Limb (tissue), 2 donors: Measurements from ENCODE around the gene NFKB1.
A peak's percentile ranks its signal among the peaks of the same experiment; 100 is the strongest.
"Not testable (repeated sequence)": the region's sequence is repeated elsewhere in the genome, so short reads cannot be mapped to it uniquely, and the experiment has no call there.

Source experiments
- DNase-seq, 2 donors: peaks; one replicate each; pipeline ENCODE4 v3.0.0-alpha.2; 2016; ENCODE audit errors: extremely low spot score in 2 of 2

The NFKB1 gene, protein sequence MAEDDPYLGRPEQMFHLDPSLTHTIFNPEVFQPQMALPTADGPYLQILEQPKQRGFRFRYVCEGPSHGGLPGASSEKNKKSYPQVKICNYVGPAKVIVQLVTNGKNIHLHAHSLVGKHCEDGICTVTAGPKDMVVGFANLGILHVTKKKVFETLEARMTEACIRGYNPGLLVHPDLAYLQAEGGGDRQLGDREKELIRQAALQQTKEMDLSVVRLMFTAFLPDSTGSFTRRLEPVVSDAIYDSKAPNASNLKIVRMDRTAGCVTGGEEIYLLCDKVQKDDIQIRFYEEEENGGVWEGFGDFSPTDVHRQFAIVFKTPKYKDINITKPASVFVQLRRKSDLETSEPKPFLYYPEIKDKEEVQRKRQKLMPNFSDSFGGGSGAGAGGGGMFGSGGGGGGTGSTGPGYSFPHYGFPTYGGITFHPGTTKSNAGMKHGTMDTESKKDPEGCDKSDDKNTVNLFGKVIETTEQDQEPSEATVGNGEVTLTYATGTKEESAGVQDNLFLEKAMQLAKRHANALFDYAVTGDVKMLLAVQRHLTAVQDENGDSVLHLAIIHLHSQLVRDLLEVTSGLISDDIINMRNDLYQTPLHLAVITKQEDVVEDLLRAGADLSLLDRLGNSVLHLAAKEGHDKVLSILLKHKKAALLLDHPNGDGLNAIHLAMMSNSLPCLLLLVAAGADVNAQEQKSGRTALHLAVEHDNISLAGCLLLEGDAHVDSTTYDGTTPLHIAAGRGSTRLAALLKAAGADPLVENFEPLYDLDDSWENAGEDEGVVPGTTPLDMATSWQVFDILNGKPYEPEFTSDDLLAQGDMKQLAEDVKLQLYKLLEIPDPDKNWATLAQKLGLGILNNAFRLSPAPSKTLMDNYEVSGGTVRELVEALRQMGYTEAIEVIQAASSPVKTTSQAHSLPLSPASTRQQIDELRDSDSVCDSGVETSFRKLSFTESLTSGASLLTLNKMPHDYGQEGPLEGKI

DNA sequence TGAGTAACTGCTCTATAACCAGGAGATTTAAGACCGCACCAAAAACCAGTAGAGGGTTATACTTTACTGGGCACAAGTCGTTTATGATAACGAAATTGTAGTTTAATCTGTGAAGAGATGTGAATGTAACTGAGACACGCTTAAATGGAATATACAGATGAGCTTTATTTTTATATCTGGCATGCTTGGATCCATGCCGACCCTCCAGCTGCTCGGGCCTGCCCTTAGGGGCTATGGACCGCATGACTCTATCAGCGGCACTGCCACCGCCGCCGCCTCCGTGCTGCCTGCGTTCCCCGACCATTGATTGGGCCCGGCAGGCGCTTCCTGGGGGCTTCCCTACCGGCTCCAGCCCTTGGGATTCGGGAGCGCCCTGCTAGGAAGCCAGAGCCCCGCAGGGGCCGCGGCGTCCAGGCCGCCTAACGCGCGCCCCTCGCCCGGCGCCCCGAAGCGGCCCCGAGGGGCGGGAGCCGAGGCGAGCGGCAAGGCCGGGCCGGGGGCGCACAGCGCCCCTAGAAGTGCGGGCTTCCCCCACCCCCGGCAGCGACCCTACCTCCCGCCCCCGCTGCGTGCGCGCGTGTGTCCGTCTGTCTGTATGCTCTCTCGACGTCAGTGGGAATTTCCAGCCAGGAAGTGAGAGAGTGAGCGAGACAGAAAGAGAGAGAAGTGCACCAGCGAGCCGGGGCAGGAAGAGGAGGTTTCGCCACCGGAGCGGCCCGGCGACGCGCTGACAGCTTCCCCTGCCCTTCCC, at the start of gene NFKB1:
Gene NFKB1, plus strand, starts transcription at position 664 of the 751 bp plus-strand sequence. CDS start 24,160 bp downstream, outside the sequence.
- peak; percentile 71 to 73 for DNase-seq

DNA sequence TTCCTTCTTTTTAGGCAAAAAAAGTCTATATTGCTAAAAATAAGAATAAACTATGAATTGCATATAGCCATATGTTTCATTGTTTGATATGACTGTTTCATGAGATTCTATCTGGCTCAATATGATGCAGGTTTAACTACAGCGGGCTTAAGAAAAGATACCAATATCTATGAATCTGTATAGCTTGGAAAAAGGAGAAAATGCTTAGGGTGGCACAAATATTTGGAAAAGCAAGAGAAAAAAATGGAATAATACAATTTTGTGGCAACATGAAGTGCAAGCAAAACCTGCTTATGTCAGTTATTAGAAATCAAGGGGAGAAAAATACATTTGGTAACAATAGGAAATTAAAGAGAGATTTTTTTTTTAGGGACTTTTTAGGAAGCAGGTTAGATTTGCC, 48.3 kb upstream of the NFKB1 start:
- no peak for DNase-seq

DNA sequence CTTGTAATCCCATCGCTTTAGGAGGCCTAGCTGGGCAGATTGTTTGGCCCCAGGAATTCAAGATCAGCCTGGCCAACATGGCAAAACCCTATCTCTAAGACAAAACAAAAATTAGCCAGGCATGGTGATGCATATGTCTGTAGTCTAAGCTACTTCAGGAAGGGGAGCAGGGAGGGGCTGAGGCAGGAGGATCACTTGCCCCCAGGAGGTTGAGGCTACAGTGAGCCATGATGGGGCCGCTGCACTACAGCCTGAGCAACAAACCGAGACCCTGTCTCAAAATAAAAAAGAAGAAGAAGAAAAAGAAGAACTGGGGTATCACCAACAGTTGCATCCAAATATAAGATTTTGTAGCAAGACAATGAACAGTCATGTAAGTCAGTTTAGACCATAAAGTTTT, 47.3 kb upstream of the NFKB1 start:
- DNase-seq = no peak

DNA sequence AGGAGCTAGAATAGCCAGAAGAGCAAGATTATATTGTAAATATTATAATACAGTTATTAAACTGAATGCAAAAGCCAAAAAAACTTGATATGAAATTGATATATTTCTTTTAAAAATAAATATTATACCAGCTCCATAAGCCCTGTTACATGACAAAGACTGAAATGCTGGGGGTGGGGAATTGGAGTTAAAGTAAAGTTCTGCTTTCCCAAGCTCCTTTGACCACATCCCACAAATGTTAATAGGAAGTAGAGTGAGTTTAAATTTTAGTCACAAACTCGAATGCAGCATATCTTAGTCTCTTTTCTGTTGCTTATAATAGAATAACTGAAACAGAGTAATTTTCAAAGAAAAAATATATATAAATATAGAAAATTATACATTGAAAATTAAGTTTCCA, 46.9 kb upstream of the NFKB1 start:
- DNase-seq = no peak

DNA sequence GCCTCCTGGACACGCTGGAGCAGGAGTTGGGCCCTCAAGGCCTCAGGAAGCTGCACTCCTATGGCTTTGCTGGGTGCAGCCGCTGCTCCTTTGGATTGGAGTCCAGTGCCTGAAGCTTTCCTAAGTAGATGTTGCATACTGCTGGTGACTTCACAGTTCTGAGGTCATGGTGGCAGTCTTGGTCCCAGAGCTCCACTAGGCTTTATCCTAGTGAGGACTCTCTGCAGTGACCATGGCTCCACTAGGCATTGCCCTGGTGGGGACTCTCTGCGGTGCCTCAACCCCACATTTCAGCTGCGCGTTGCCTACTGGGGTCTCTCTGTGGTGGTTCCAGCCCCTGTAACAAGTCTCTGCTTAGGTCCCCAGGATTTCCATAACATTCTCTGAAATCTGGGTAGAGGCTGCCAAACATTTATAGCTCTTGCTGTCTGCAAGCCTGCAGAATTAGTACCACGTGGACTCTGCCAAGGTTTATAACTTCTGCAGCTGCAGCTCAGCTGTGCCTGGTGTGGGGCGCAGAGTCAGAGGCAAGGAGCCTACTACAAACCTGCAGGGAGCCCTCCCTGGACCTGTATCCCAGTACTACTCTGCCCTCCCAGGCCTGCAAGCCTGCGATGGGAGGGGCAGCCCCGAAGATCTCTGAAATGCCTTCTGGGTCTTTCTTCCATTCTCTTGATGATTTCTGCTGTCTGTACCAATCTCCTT, 46.0 kb upstream of the NFKB1 start:
- DNase-seq = peak in 1 of 2 donors; percentile 36

DNA sequence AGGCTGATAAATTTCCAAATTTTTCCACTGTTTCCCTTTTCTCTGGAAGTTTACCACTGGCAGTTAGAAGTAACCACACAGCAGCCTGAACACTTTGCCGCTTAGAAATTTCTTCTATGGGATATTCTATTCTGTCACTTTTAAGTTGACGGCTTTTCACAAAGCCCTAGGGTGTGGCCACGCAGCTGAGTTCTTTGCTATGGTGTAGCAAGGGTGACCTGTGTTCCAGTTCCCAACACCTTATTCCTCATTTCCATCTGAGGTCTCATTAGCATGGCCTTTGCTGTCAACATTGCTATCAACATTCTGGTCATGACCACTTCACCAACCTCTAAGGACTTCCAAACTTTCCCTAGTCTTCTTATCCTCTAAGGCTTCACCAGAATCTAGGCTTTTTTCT, 45.4 kb upstream of the NFKB1 start:
- no peak for DNase-seq

DNA sequence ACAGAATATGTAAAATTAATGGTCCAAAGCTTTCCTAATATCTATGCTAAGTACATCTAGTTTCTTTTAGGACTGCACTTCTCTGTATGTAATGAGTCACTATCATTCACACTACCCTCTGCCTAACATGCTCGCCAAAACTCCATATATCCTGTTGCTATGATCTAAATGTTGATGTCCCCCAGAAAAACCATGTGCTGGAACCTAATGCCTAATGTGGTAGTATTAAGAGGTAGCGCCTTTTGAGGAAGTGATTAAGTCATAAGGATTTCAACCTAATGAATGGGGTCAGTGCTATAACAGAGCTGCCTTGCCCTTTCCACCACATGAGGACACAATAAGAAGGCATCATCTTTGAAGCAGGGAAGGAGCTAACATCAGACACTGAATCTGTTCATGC, 34.9 kb upstream of the NFKB1 start:
- no peak for DNase-seq

DNA sequence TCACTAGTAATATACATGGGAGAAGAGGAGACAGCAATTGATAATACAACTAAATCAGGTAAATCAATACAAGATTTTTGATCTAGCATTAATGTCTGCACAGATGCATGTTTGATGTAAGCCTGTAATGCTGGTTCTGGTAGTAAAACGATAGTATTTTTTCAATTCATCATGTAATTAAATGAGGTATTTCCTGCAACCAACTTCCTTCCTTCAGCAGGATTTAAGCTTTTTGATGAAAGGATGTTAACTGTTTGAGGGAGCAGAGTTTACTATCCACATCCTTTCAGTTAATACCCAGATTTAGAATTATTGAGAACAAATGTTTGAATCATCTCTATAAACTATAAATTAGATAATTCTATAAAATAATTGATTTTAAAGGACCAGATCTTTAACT, 31.4 kb upstream of the NFKB1 start:
- DNase-seq = no peak

DNA sequence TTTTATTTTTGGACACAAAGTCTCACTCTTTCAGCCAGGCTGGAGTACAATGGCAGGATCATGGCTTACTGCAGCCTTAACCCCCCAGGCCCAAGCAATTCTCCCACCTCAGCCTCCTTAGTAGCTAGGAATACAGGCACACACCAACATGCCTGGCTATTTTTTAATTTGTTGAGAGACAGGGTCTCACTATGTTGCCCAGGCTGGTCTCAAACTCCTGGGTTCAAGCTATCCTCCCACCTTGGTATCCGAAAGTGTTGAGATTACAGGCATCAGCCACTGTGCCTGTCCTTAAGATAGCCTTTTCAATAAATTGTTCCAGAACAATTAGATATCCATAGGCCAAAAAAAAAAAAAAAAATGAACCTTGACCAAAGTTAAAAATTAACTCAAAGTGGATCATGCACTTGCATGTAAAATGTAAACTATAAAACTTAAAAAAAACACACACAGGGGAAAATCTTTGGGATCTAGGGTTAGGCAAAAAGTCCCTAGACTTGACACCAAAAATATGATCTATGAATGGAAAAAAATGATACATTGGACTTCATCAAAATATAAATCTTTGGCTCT, 28.6 kb upstream of the NFKB1 start:
- DNase-seq = no peak

DNA sequence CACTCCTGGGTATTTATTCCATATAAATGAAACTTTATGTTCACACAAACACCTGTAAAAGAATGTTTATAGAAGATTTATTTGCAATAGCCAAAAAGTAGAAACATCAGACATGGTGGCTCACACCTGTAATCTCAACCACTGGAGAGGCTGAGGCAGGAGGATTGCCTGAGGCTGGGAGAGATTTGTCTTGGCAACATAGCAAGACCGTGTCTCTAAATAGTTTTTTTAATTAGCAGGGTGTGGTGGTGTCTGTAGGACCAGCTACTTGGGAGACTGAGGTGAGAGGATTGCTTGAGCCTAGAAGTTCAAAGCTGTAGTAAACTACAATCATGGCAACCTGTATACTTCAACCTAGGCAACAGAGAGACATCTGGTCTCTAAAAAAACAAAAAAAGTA, 27.7 kb upstream of the NFKB1 start:
- DNase-seq = no peak

DNA sequence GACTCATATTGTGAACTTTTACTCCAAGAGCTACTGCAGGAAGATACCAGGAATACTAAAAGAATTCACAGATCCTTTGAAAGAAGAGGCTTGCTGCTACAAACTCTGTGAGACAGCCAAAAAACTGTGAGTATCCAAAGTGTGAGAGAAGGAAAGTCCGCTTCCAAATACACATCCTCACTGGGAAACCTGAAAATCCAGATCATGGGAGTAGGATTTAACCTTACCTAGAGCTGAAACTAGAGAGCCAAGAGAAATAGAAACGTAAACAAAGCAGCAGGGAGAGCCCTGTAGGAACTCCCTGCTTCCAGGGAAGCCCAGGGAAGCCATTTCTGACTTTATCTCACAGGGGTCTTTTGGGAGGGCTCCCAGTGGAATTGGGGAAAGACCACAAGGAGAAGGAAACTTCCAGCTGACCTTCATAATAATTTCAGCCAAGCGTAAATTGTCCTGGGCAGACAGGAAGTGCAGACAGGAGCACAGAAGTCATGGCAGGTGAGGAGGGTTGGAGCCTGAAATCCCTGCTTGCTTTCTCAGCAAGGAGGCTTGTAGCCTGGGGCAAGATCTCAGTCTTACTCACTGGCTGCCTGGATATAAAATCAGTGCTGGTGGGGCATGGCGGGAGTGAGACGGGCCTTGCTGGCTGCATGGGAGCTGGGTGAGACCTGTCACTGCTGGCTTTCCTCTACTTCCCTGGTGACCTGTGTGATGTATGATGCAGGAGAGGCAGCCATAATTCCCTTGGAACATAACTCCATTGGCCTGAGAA, 26.2 kb upstream of the NFKB1 start:
- no peak for DNase-seq

DNA sequence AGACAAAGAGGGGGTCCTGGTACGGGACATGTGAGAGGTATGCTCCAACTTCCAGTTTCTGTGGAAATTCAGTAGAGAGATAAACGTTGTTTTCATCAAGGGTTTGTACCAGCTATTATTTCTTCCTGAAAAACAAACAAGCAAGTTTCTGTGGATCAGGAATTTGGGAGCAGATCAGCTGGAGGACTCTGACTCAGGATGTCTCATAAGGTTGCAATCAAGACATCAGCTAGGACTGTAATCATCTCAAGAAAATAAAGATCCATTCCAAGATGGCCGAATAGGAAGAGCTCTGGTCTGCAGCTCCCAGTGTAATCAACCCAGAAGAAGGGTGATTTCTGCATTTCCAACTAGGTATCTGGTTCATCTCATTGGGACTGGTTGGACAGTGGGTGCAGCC, 23.5 kb upstream of the NFKB1 start:
- no peak for DNase-seq

DNA sequence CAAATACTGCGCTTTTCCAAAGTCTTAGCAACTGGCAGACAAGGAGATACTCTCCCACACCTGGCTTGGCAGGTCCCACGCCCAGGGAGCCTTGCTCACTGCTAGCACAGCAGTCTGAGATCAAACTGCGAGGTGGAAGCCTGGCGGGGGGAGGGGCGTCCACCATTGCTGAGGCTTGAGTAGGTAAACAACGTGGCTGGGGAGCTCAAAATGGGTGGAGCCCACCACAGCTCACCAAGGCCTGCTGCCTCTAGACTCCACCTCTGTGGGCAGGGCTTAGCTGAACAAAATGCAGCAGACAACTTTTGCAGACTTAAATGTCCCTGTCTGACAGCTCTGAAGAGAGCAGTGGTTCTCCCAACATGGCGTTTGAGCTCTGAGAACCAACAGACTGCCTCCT, 23.0 kb upstream of the NFKB1 start:
- no peak for DNase-seq

DNA sequence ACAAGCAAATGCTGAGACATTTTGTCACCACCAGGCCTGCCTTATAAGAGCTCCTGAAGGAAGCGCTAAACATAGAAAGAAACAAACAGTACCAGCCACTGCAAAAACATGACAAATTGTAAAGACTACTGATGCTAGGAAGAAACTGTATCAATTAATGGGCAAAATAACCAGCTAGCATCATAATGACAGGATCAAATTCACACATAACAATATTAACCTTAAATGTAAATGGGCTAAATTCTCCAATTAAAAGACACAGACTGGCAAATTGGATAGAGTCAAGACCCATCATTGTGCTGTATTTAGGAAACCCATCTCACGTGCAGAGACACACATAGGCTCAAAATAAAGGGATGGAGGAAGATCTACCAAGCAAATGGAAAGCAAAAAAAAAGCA, 21.3 kb upstream of the NFKB1 start:
- not testable (repeated sequence) for DNase-seq

DNA sequence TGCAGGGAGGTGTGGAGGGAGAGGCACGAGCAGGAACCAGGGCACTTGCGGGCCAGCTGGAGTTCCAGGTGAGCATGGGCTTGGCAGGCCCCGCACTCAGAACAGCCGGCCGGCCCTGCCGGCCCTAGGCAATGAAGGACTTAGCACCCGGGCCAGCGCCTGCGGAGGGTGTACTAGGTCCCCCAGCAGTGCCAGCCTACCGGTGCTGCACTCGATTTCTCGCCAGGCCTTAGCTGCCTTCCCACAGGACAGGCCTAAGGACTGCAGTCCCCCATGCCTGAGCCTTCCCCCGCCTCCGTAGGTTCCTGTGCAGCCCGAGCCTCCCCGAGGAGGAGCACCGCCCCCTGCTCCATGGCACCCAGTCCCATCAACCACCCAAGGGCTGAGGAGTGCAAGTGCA, 18.0 kb upstream of the NFKB1 start:
- DNase-seq = no peak

DNA sequence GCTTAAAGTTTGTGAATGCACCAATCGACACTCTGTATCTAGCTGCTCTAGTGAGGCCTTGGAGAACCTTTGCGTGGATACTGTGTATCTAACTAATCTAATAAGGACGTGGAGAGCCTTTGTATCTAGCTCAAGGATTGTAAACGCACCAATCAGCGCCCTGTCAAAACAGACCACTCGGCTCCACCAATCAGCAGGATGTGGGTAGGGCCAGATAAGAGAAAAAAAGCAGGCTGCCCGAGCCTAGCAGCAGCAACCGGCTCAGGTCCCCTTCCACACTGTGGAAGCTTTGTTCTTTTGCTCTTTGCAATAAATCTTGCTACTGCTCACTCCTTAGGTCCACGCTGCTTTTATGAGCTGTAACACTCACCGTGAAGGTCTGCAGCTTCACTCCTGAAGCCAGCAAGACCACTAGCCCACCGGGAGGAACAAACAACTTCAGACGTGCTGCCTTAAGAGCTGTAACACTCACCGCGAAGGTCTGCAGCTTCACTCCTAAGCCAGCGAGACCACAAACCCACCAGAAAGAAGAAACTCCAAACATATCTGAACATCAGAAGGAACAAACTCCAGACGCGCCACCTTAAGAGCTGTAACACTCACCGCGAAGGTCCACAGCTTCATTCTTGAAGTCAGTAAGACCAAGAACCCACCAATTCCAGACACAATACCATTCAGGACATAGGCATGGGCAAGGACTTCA, 17.0 kb upstream of the NFKB1 start:
- DNase-seq = not testable (repeated sequence)

DNA sequence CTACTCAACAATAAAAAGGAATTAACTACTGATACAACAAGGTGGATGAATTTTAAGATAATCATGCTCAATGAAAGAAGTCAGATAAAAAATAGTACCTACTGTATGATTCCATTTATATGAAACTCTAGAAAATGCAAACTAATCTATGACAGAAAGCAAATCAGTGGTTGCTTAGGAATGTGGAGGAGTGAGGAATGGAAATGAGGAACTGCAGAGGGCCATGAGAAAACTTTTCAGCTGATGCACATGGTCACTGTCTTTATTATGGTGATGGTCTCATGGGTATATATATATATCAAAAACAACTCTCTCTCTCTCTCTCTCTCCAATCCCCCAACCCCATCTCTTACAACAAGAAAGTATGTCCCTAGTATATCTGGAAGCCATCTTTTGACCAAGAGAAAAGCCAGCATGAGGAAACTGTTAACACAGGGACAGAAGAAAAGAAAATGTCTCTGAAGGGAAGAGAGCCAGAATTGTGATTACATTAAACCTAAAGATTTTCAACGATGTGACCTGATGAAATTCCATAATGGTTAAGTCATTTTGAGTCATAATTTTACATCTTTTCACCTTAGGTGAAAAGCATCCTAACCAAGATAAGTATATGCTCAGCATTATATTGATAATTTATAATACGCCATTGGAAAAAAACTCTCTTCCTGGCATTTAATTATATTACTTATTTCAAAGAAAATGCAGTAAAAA, 8.5 kb upstream of the NFKB1 start:
- no peak for DNase-seq

DNA sequence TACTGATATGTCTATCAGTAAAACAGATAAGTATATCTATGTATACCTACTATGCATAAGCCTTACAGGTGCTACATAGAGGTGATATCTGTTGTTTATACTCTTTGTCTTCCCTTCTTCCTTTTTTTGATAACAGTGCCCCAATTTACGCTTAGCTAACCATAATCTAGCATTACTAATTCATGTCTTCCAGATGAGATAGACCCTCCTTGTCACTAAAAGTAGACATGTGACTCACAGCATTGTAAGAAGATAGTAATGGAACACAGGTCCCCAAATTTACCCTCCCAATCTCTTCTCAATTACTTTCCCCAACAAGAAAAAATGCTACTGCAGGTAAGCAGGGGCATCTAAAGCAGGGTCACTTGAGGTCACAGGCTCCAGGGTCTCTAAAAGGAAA, 7.9 kb upstream of the NFKB1 start:
- no peak for DNase-seq

DNA sequence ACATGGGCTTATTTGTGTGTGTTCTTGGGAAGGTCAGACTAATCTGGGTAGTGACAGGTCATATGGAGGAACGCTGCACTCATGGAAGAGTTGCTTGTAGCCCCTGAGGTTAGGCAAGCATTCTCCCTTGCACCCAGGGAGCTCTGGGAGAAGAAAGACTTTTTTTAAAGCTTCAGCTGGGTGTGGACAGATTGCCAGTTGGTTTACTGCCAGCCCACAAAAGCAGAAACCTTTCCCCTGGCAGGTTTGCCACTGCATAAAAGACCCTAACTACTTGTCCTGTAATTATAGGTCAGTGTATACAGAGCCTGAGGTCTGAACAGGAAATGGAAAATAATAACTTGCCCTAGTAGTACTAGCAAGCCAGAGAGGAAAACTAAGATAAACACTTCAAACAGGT, 7.4 kb upstream of the NFKB1 start:
- DNase-seq = no peak
